PC-9 (cell line): Measurements from ENCODE around the gene CCDC80. TPM values are rescaled to one million over a fixed set of nuclear protein-coding genes. Genes with fewer than 3 reads are reported as not detected.

ENCODE experiments used
- BruUV-seq: library from RNA; stranded (reverse); fragments of 400-500 nt; replicated peaks from 2 replicates; lab custom pipeline; 2021; lab: Mats Ljungman, UMichigan
- CTCF ChIA-PET: fragments of 300-600 bp; sonication (Branson Sonifier 250); formaldehyde crosslinking; loops from one replicate; lab custom pipeline; 2022; ENCODE audit warnings: antibody characterized with exemption; lab: Charles Lee
- POLR2A ChIA-PET: fragments of 300-600 bp; sonication (Branson Sonifier 250); formaldehyde crosslinking; loops from one replicate; lab custom pipeline; 2022; ENCODE audit warnings: antibody characterized with exemption; ENCODE audit not compliant: unreplicated experiment; lab: Charles Lee
- DNase-seq, 2 experiments: peaks; one replicate each; pipeline versions ENCODE4 v3.0.0 to v3.0.0-alpha.2; 2015 to 2022; ENCODE audit warnings: mixed read lengths in 1 of 2
- H2AFZ ChIP-seq: fragments of 200-600 bp; sonication (generic); 2 replicates; pipeline ENCODE4 v1.8.1; 2017; ENCODE audit warnings: antibody characterized with exemption
- H3F3A ChIP-seq: fragments of 200-600 bp; sonication (generic); 2 replicates; pipeline ENCODE4 v1.8.1; 2017; ENCODE audit warnings: antibody characterized with exemption, mild to moderate bottlenecking, low read depth; ENCODE audit not compliant: insufficient read depth
- H3K27ac ChIP-seq: fragments of 200-600 bp; sonication (generic); 2 replicates; pipeline ENCODE4 v1.6.1; 2016; ENCODE audit warnings: mixed run types
- H3K27me3 ChIP-seq: fragments of 200-600 bp; sonication (generic); 2 replicates; pipeline ENCODE4 v1.6.1; 2016; ENCODE audit warnings: low read depth, mixed run types; ENCODE audit not compliant: insufficient read depth
- H3K36me3 ChIP-seq: fragments of 200-600 bp; sonication (generic); 2 replicates; pipeline ENCODE4 v1.6.1; 2016; ENCODE audit warnings: low read depth, mixed run types
- H3K4me1 ChIP-seq: fragments of 200-600 bp; sonication (generic); replicated peaks from 2 replicates; pipeline ENCODE4 v1.6.1; 2016; ENCODE audit warnings: mixed run types; ENCODE audit not compliant: insufficient read depth
- H3K4me2 ChIP-seq: fragments of 200-600 bp; sonication (generic); 2 replicates; pipeline ENCODE4 v1.6.1; 2017; ENCODE audit warnings: mixed run types
- H3K4me3 ChIP-seq: fragments of 200-600 bp; sonication (generic); 2 replicates; pipeline ENCODE4 v1.6.1; 2016; ENCODE audit warnings: mixed run types
- H3K79me2 ChIP-seq: fragments of 200-600 bp; sonication (generic); 2 replicates; pipeline ENCODE4 v1.6.1; 2017; ENCODE audit warnings: low read depth, mixed run types
- H3K9me2 ChIP-seq: fragments of 200-600 bp; sonication (generic); 2 replicates; pipeline ENCODE4 v1.8.1; 2017; ENCODE audit warnings: mild to moderate bottlenecking; ENCODE audit not compliant: insufficient read depth
- H3K9me3 ChIP-seq: fragments of 200-600 bp; sonication (generic); 2 replicates; pipeline ENCODE4 v1.8.1; 2016; ENCODE audit warnings: low read depth; ENCODE audit not compliant: insufficient read depth
- H4K20me1 ChIP-seq: fragments of 200-600 bp; sonication (generic); 2 replicates; pipeline ENCODE4 v1.8.1; 2017; ENCODE audit not compliant: insufficient read depth
- EZH2 ChIP-seq: fragments of 200-600 bp; sonication (generic); IDR thresholded peaks from 2 replicates; pipeline ENCODE4 v1.8.0; 2017; ENCODE audit warnings: antibody characterized with exemption, low read depth
- intact Hi-C: fragments of 100-400 bp; cut with micrococcal nuclease; formaldehyde crosslinking; loops from one replicate; pipeline ENCODE4 v1.10.0; 2022; ENCODE audit not compliant: unreplicated experiment
- total RNA-seq: library from RNA; stranded (reverse); gene quantifications from 2 replicates; pipeline ENCODE4 v1.2.3, GENCODE V29; 2021
- TF ChIP-seq, protein P1 (sequence below): fragments of 200-600 bp; sonication (generic); conservative IDR thresholded peaks from 2 replicates; pipeline ENCODE4 v1.6.1; 2017; ENCODE audit warnings: mixed run types, antibody characterized with exemption, mild to moderate bottlenecking, moderate library complexity

The CCDC80 gene
- total RNA-seq, 1 experiment from 2014 or later = 162 TPM

DNA sequence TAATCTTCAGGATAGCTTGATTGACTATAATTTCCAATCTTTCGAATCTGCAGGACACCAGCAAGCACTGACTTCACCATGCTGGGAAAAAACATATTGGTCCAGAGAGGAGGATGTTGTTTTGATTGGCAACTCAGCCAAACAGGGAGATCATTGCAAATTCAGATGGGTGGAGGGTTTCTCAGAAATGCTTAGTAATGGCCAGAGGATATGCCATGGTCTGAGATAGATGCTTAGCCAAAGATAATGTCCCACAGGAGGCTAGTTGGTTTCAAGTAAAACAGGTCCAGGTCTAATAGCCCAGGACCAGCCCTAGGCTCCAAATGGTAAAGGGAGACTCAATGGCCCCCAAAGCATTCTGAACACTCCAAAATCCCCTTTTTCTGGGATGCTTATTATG is 46.7 kb upstream of the CCDC80 start:
- Histone ChIP-seq H3K9me2 (no peaks in the 10 kb centered on the region), H4K20me1 (no peaks in the 10 kb centered on the region), H3K27ac (no peak overlapping the region), H3K27me3 (no peaks in the 10 kb centered on the region), H3K4me1 (peaks cover 26% of the 10 kb centered on the region), H3K79me2 (no peaks in the 10 kb centered on the region), H2AFZ (no peak overlapping the region), H3K4me2 (no peak overlapping the region), H3K9me3 (no peaks in the 10 kb centered on the region), H3K36me3 (no peaks in the 10 kb centered on the region), H3K4me3 (no peak overlapping the region), H3F3A (peaks cover 14% of the 10 kb centered on the region)
- ChIA-PET CTCF (no interaction called here), POLR2A (no interaction called here)
- TF ChIP-seq, protein P1, sequence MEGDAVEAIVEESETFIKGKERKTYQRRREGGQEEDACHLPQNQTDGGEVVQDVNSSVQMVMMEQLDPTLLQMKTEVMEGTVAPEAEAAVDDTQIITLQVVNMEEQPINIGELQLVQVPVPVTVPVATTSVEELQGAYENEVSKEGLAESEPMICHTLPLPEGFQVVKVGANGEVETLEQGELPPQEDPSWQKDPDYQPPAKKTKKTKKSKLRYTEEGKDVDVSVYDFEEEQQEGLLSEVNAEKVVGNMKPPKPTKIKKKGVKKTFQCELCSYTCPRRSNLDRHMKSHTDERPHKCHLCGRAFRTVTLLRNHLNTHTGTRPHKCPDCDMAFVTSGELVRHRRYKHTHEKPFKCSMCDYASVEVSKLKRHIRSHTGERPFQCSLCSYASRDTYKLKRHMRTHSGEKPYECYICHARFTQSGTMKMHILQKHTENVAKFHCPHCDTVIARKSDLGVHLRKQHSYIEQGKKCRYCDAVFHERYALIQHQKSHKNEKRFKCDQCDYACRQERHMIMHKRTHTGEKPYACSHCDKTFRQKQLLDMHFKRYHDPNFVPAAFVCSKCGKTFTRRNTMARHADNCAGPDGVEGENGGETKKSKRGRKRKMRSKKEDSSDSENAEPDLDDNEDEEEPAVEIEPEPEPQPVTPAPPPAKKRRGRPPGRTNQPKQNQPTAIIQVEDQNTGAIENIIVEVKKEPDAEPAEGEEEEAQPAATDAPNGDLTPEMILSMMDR = no peak
- TF ChIP-seq EZH2 = no peak
- intact Hi-C loops = no loop called here
- no TSS peak for BruUV-seq
- no peak for DNase-seq

DNA sequence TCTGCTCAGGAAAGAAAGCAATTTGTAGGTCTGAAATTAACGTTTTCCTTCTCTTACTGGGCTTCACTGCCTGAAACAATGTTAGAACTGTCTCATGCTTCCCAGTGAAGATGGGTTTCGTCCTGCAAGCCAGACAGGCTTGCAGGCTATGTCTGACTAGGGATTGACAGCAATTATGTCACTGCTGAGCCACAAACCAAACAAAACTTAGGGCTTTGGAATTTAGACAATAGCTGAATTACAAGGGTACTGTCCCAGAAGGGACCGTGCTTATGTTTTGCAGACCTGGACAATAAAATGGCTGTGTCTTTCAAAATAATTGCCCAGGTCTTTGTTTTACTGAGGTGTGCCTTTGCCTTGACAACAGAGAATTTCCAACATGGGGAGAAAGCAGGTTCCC is 46.3 kb upstream of the CCDC80 start:
- intact Hi-C loops = no loop called here
- Histone ChIP-seq H3F3A (peaks cover 17% of the 10 kb centered on the region), H3K4me1 (peaks cover 29% of the 10 kb centered on the region), H3K4me3 (no peak overlapping the region), H3K27me3 (no peaks in the 10 kb centered on the region), H4K20me1 (no peaks in the 10 kb centered on the region), H3K9me2 (no peaks in the 10 kb centered on the region), H3K36me3 (no peaks in the 10 kb centered on the region), H3K4me2 (no peak overlapping the region), H2AFZ (no peak overlapping the region), H3K27ac (no peak overlapping the region), H3K9me3 (no peaks in the 10 kb centered on the region), H3K79me2 (no peaks in the 10 kb centered on the region)
- ChIA-PET POLR2A (no interaction called here), CTCF (no interaction called here)
- no TSS peak for BruUV-seq
- no peak for TF ChIP-seq EZH2
- TF ChIP-seq, protein P1 = no peak
- no peak for DNase-seq

DNA sequence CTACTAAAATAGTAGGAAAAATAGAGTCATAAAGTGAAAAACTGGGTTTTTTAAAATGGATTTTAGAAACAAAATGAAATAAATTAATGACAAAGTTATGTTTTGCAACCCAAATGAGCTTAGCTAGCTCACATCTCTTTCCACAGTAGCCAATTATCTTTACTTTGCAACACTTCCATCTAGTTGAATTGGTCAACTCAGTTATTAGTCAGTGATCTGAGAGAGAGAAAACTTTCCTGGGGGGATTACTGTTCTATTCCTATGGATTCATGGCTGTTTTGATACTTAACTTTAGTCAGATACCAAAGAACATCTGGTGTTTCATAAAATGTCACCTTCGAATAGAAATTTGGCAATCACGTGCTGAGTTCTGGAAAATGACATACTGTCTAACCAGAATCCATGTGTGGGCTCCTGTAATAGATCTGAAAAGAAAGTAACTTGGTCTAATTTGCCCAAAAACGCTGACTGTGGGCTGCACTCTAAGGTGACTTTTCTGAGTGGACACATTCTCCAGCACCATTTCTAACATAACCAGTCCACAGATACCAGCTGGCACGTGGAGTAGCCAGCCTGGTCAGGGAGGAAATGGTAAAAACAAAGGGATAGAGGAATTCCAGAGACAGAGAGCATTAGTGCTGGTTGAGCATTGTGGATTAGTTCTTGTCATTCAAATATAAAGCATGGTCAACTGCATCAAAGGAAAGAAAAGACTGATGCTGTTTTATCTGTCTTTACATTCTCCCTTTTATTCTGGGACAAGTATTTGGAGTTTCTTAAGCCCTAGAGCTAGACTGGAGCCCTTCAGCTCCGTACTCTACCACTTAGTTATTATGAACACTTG is 45.2 kb upstream of the CCDC80 start:
- H3K79me2 ChIP-seq = no peaks in the 10 kb centered on the region
- no peak overlapping the region for H3K4me2 ChIP-seq
- H3K27me3 ChIP-seq = no peaks in the 10 kb centered on the region
- no peaks in the 10 kb centered on the region for H3K9me2 ChIP-seq
- peaks cover 18% of the 10 kb centered on the region for H3F3A ChIP-seq
- no peaks in the 10 kb centered on the region for H3K36me3 ChIP-seq
- H3K4me1 ChIP-seq = peaks cover 37% of the 10 kb centered on the region
- BruUV-seq = no TSS peak
- POLR2A ChIA-PET = no interaction called here
- TF ChIP-seq EZH2 = no peak
- TF ChIP-seq, protein P1 = no peak
- no peaks in the 10 kb centered on the region for H4K20me1 ChIP-seq
- no peak overlapping the region for H2AFZ ChIP-seq
- no peak overlapping the region for H3K27ac ChIP-seq
- intact Hi-C loops = no loop called here
- no peak overlapping the region for H3K4me3 ChIP-seq
- CTCF ChIA-PET = no interaction called here
- DNase-seq = no peak
- no peaks in the 10 kb centered on the region for H3K9me3 ChIP-seq
